NCI-H146 (cell line): ENCODE results near the gene VASH2.
"Not testable (repeated sequence)": the region's sequence is repeated elsewhere in the genome, so short reads cannot be mapped to it uniquely, and the experiment has no call there.

Source experiments
- DNase-seq: peaks from one replicate; lab custom pipeline; 2025; lab: John Stamatoyannopoulos, UW

The VASH2 gene

DNA sequence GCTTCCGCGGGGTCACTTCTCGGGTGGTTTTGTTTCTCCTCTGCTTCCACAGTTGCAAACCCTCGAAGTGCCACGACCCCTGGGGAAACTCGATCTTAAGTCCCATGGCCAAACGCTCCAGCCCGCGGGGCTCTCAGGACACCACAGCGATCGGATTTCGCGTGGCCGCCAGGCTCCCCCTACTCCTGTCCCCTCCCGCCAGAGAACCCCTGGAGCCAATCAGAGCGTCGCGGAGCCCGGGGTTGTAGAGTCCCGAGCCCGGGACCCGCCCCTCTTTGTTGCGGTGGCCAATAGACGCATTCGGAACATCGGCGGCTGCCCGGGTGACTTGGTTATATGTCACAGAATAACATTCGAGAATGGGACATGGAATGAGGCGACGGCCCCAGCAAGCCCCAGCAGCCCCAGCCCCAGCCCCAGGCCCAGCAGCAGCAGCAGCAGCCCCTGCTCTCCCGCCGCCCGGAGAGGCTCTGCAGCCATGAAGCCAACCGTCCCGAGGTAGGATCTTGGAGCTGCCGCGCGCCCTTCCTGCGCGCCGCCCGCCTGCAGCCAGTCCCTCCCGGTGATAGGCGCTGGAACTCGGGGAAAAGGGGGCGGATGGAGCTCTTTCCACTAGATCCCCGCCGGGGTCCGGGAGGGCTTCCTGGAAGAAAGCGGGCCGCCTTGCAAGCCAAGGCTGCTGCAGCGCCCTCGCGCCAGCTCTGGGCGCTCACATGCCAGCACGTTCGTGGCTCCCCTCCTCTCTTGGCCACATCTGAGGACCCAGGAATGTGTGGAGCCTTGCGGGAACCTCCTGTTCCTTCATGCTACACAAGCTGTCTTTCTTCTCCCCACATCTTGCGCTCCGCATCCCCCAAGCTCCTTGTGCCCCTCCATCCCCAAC, at the start of gene VASH2:
VASH2 (plus strand) TSS at position 299 of the 883 bp plus-strand sequence. CDS start 1,002 bp downstream, outside the sequence.
- DNase-seq, result peak; percentile 87

GRCh38 chr1:212901290-212901689, 49.1 kb upstream of the VASH2 start:
- no peak for DNase-seq

- no peak for DNase-seq
These were observed 48.3 kb upstream of the VASH2 start for GRCh38 chr1:212902054-212902453.

GRCh38 chr1:212903664-212904063, 46.7 kb upstream of the VASH2 start:
- no peak for DNase-seq

GRCh38 chr1:212908071-212908470, 42.3 kb upstream of the VASH2 start:
- DNase-seq, result not testable (repeated sequence)

DNA sequence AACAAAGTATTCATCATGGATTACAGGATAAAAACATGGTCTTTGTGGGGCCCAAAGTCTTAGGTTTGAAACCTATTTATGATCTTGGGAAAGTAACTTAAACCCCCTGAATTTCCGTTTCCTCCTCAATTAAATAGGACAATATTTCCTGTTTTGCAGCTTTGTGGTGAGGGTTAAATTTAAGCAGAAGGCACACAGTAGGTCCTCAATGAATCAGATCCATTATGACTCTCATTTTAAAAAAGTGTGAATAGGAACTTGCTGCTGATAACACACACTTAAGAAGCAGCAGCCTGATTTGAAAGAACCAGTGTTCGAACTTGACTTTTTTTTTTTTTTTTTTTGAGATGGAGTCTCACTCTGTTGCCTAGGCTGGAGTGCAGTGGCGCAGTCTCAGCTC, 41.4 kb upstream of the VASH2 start:
- no peak for DNase-seq

GRCh38 chr1:212909652-212910063, 40.7 kb upstream of the VASH2 start:
- no peak for DNase-seq

DNA sequence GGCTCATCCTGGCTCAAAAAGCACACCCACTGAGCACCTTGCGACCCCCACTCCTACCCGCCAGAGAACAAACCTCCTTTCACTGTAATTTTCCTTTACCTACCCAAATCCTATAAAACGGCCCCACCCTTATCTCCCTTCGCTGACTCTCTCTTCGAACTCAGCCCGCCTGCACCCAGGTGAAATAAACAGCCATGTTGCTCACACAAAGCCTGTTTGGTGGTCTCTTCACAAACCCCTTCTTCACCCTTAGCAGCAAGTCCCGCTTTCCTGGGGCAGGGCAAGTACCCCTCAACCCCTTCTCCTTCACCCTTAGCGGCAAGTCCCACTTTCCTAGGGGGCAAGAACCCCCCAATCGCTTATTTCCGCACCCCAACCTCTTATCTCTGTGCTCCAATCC, 40.1 kb upstream of the VASH2 start:
- not testable (repeated sequence) for DNase-seq

DNA sequence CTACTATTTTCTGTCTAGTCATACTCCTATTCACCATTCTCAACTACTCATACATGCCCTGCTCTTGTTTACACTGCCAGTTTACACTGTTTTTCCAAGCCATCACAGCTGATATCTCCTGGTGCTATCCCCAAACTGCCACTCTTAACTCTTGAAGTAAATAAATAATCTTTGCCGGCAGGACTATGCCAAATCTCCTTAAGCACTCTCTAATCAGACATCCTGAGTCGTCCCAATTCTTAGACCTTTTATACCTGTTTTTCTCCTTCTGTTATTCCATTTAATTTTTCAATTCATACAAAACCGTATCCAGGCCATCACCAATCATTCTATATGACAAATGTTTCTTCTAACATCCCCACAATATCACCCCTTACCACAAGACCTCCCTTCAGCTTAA, 36.7 kb upstream of the VASH2 start:
- DNase-seq, result not testable (repeated sequence)

- not testable (repeated sequence) for DNase-seq
These were observed 36.2 kb upstream of the VASH2 start for GRCh38 chr1:212914110-212914509.

DNA sequence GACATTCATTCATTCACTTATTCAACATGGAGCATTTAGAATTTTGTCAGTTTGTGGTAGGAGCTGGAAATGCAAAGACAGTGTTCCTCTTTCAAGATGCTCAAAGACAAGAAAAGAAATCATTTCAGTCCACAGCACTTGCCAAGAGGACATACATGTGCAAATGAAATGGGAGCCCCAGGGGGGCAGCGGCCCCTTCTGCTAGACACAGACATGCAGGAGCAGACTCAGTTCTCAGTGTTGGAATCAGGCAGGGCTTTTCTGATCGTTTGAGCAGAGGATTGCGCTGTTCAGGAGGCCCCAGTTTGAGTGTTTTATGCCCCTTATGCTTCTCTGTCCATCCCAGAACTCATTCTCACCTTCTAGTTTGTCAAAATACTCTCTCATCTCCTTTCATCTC, 35.6 kb upstream of the VASH2 start:
- no peak for DNase-seq

GRCh38 chr1:212915245-212916091, 34.9 kb upstream of the VASH2 start:
- peak; percentile 10 for DNase-seq

DNA sequence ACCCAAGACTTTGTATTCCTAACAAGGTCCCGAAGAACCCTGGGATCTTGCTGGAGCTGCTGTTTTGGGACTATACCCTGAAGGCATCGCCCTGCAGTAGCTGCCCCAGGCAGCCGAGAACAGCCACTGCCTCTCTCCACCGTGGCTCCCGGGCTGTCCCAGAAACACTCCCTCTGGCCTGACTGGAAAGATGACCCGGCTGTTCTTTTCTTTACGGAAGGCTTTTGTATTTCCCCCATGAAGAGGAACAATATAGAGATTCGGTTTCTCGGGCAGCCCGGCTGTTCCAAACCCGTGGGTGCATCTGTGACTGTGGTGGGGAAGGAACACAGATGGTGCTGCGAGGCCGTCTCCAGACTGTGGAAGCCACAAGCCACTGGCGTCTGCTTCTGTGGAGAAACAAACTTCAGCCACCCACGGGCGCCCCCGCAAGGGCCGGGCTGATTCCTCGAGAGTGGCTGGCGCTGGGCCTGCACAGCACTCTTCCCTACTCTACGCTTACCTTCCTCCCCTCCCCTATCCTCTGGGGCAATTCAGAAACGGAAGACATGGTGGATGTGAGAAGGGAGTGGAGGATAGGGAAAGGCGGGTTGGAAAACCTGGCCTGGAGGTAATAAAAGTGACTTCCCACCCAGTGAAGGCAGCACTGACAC, 33.7 kb upstream of the VASH2 start:
- DNase-seq, result peak; percentile 67

GRCh38 chr1:212917134-212917485, 33.2 kb upstream of the VASH2 start:
- DNase-seq, result no peak

- no peak for DNase-seq
These were observed 32.5 kb upstream of the VASH2 start for GRCh38 chr1:212917858-212918257.

GRCh38 chr1:212918824-212919223, 31.5 kb upstream of the VASH2 start:
- no peak for DNase-seq

DNA sequence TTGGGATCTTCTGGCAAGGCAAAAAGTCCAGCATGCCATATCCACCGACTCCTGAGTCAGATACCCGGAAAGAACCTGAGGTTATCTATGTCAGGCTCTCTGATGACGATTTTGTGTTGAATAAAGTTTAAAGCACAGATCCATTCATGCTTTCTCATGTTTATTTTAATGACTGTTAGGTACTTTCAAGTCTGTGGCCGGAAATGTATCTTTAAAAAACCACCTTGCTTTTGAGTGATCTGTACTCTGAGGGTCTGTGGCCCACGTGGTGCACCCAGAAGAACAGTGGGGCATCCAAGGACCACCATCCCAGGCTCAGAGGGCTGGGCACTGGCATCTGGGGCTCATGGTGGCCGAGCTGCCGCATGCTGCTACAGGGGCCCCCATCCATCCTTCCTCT, 30.1 kb upstream of the VASH2 start:
- DNase-seq, result no peak

GRCh38 chr1:212920896-212921295, 29.4 kb upstream of the VASH2 start:
- DNase-seq, result no peak

- DNase-seq, result no peak
These were observed 28.3 kb upstream of the VASH2 start for GRCh38 chr1:212922016-212922415.

GRCh38 chr1:212926372-212926771, 24.0 kb upstream of the VASH2 start:
- no peak for DNase-seq

- no peak for DNase-seq
These were observed 21.7 kb upstream of the VASH2 start for GRCh38 chr1:212928323-212929291.
